Measurements from ENCODE around the gene CLEC4G. TPM values are rescaled to one million over a fixed set of nuclear protein-coding genes. Genes with fewer than 3 reads are reported as not detected.

The CLEC4G gene
- total and polyA plus RNA-seq, 2 of the 8 experiments (the other 6 are each of a cell fraction or from before 2014, with no cell fraction given), result 0.35 to 2.9 TPM

- TF ChIP-seq ATF3 (IDR thresholded peaks at IDR 0.05; ENCODE audit: insufficient read depth, low read depth, low read length) (no peak), CHD1 (IDR thresholded peaks at IDR 0.05; ENCODE audit: low read depth, low read length) (no peak), SP2 (IDR thresholded peaks at IDR 0.05; ENCODE audit: low read length) (no peak), TCF12 (IDR thresholded peaks at IDR 0.05; ENCODE audit: low read depth, low read length) (no peak)
These were observed 41.1 kb downstream of the CLEC4G start (continued) for GRCh38 chr19:7690779-7691258.

All from H1 (cell line).